Lower leg skin (tissue), 3 donors: Measurements from ENCODE around the gene RGMB.

Experiments used
- POLR2A ChIP-seq, 2 donors: fragments of 450-650 bp; IDR thresholded peaks; one replicate each; pipeline ENCODE4 v1.6.1; 2016 to 2017; ENCODE audit warnings: antibody characterized with exemption in 2 of 2, mild to moderate bottlenecking in 1 of 2, moderate library complexity in 1 of 2
- TF ChIP-seq, protein P1 (sequence below), 3 donors: fragments of 450-650 bp; IDR thresholded peaks; one replicate each; pipeline ENCODE4 v1.5.1; 2016; ENCODE audit warnings: antibody characterized with exemption in 3 of 3, mild to moderate bottlenecking in 3 of 3, moderate library complexity in 2 of 3

DNA sequence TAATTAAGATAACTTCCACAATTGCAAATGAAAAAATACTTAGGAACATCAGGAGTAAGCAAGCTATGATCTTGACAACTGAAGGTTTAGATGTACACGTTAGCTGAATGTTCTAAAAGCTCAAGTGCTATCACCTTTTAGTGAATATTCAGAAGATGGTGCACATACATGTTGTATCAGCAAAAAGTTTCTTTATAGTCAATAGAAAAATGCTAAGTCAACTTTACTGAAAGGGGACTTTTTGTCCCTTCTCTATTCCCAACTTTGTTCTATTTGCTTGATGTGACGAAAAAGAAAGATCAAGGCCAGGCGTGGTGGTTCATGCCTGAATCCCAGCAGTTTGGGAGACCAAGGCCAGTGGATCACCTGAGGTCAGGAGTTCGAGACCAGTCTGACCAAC, 7.6 kb upstream of the RGMB start:
- TF ChIP-seq, protein P1, sequence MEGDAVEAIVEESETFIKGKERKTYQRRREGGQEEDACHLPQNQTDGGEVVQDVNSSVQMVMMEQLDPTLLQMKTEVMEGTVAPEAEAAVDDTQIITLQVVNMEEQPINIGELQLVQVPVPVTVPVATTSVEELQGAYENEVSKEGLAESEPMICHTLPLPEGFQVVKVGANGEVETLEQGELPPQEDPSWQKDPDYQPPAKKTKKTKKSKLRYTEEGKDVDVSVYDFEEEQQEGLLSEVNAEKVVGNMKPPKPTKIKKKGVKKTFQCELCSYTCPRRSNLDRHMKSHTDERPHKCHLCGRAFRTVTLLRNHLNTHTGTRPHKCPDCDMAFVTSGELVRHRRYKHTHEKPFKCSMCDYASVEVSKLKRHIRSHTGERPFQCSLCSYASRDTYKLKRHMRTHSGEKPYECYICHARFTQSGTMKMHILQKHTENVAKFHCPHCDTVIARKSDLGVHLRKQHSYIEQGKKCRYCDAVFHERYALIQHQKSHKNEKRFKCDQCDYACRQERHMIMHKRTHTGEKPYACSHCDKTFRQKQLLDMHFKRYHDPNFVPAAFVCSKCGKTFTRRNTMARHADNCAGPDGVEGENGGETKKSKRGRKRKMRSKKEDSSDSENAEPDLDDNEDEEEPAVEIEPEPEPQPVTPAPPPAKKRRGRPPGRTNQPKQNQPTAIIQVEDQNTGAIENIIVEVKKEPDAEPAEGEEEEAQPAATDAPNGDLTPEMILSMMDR (IDR thresholded peaks at IDR 0.05) = no peak
- no peak for TF ChIP-seq POLR2A (IDR thresholded peaks at IDR 0.05)
